SK-N-SH treated with all-trans-retinoic acid at 6 μM for 48 hours (cell line): Measurements from ENCODE around the gene C7orf25.

Experiments
- CREB5 ChIP-seq: fragments of 250-450 bp; sonication (Bioruptor Pico); IDR thresholded peaks from 2 replicates; pipeline ENCODE4 v1.5.1; 2020; ENCODE audit warnings: low read depth, mild to moderate bottlenecking, moderate library complexity
- CSRNP3 ChIP-seq: fragments of 250-450 bp; sonication (Bioruptor Pico); IDR thresholded peaks from 2 replicates; pipeline ENCODE4 v1.5.1; 2021; ENCODE audit warnings: mild to moderate bottlenecking, moderate library complexity
- OSR1 ChIP-seq: fragments of 250-450 bp; sonication (Bioruptor Pico); IDR thresholded peaks from 2 replicates; pipeline ENCODE4 v1.8.0; 2022; ENCODE audit warnings: moderate library complexity, mild to moderate bottlenecking, inconsistent platforms
- PATZ1 ChIP-seq: fragments of 250-450 bp; sonication (Bioruptor Pico); IDR thresholded peaks from 2 replicates; pipeline ENCODE4 v1.8.0; 2020; ENCODE audit warnings: mild to moderate bottlenecking, moderate library complexity, borderline replicate concordance
- POU6F1 ChIP-seq: fragments of 250-450 bp; sonication (Bioruptor Pico); IDR thresholded peaks from 2 replicates; pipeline ENCODE4 v1.8.0; 2021; ENCODE audit warnings: low read depth, mild to moderate bottlenecking, moderate library complexity, borderline replicate concordance
- RARB ChIP-seq: fragments of 250-450 bp; sonication (Bioruptor Pico); IDR thresholded peaks from 2 replicates; pipeline ENCODE4 v1.8.0; 2021; ENCODE audit warnings: mild to moderate bottlenecking, moderate library complexity
- TCF4 ChIP-seq: fragments of 250-450 bp; sonication (Bioruptor Pico); IDR thresholded peaks from 2 replicates; pipeline ENCODE4 v1.8.0; 2021; ENCODE audit warnings: mild to moderate bottlenecking, moderate library complexity, borderline replicate concordance
- ZC3H10 ChIP-seq: fragments of 250-450 bp; sonication (Bioruptor Pico); IDR thresholded peaks from 2 replicates; pipeline ENCODE4 v1.5.1; 2021; ENCODE audit warnings: mild to moderate bottlenecking, moderate library complexity
- ZFP3 ChIP-seq: fragments of 250-450 bp; sonication (Bioruptor Pico); IDR thresholded peaks from 2 replicates; pipeline ENCODE4 v1.5.0; 2020; ENCODE audit warnings: mild to moderate bottlenecking, moderate library complexity
- ZNF70 ChIP-seq: fragments of 450-650 bp; formaldehyde crosslinking; IDR thresholded peaks from 2 replicates; pipeline ENCODE4 v1.5.0; 2020; ENCODE audit warnings: mild to moderate bottlenecking, moderate library complexity

- TF ChIP-seq OSR1 (CRISPR knock-in tag) (no peak), RARB (CRISPR knock-in tag) (no peak), CREB5 (no peak), TCF4 (CRISPR knock-in tag) (no peak), PATZ1 (CRISPR knock-in tag) (no peak; the same call in 1 of the 2 replicates), ZC3H10 (no peak), ZNF70 (no peak; the same call in 1 of the 2 replicates), POU6F1 (CRISPR knock-in tag) (peak; percentile 43; the same call in 1 of the 2 replicates), ZFP3 (peak; percentile 95), CSRNP3 (no peak)
Measured at GRCh38 chr7:42911454-42912447, at the start of gene C7orf25.
